SU-DHL-6 (cell line): ENCODE results near the gene NDUFA6.

Experiments
- CTCF ChIP-seq: fragments of 200-600 bp; sonication (generic); IDR thresholded peaks from one replicate; pipeline ENCODE4 v1.5.1; 2017; ENCODE audit warnings: antibody characterized with exemption, mild to moderate bottlenecking, low read length, moderate library complexity; ENCODE audit not compliant: insufficient read depth, poor library complexity, severe bottlenecking
- EZH2phosphoT487 ChIP-seq: fragments of 200-600 bp; sonication (generic), shearing (Covaris generic); conservative IDR thresholded peaks from 2 replicates; pipeline ENCODE4 v1.6.1; 2018; ENCODE audit warnings: mild to moderate bottlenecking, antibody characterized with exemption, low read length, moderate library complexity, mixed read lengths

- TF ChIP-seq CTCF (no peak), EZH2phosphoT487 (no peak)
Measured at GRCh38 chr22:42041784-42042183, 48.8 kb downstream of the NDUFA6 start.
